Activated gamma-delta T cell (primary cell): ENCODE results near the gene PXYLP1.
"Not testable (repeated sequence)": the region's sequence is repeated elsewhere in the genome, so short reads cannot be mapped to it uniquely, and the experiment has no call there.

Experiments
- DNase-seq: peaks from one replicate; lab custom pipeline; 2025; lab: John Stamatoyannopoulos, UW
- total RNA-seq, 2 donors: gene quantifications; one replicate each; lab custom pipeline; 2026; lab: John Stamatoyannopoulos, UW

Gene PXYLP1, protein sequence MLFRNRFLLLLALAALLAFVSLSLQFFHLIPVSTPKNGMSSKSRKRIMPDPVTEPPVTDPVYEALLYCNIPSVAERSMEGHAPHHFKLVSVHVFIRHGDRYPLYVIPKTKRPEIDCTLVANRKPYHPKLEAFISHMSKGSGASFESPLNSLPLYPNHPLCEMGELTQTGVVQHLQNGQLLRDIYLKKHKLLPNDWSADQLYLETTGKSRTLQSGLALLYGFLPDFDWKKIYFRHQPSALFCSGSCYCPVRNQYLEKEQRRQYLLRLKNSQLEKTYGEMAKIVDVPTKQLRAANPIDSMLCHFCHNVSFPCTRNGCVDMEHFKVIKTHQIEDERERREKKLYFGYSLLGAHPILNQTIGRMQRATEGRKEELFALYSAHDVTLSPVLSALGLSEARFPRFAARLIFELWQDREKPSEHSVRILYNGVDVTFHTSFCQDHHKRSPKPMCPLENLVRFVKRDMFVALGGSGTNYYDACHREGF
- total RNA-seq, result 20.5 to 35.3 reads per million in 2 donors

- peak; percentile 84 for DNase-seq
These were observed at the start of gene PXYLP1 for GRCh38 chr3:141231101-141231951. Gene PXYLP1, plus strand, starts transcription at chr3:141231825. Its CDS starts 28,351 bp downstream, at chr3:141260176.

- no peak for DNase-seq
These were observed 48.0 kb upstream of the PXYLP1 start for GRCh38 chr3:141183606-141184005.

DNA sequence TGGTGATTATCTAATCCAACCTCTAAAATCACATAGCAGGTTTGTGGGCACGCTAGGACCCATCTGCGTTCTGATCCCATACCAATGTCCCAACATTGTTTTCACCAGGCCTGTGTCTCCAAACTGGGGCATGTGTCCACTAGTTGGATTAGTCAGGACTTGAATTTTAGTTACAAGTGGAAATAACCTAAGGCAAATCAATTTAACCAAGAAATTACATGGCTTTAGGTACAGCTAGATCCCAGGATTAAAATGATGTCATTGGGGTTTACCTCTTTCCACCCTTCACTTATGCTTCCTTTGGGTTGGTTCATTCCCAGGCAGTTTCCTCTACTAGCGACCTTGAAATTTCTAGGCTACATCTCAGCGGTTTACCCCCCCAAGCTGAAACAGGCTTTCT lies 47.2 kb upstream of the PXYLP1 start:
- no peak for DNase-seq

- DNase-seq, result no peak
These were observed 40.4 kb upstream of the PXYLP1 start for GRCh38 chr3:141191097-141191749.

DNA sequence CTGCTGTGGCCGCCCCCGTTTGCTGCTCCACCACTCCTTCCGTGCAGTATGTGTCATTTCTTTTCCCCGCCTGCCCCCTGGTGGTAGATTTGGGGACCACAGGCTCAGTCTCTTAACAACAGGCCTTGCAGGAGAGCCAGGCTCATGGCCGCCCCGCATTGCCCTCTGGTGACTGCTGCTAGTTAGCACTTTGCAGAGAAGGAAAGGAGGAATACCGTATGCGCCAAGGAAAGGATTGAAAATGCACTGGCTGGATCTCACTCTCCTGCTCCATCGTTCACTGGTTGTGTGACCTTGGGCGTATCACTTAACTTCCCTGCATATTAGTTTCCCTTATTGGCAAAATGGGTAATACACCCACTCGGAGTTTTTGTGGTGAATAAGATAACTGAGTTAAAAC lies 39.3 kb upstream of the PXYLP1 start:
- peak; percentile 51 for DNase-seq

- DNase-seq, result no peak
These were observed 38.4 kb upstream of the PXYLP1 start for GRCh38 chr3:141193066-141193830.

GRCh38 chr3:141201122-141201521 lies 30.5 kb upstream of the PXYLP1 start:
- no peak for DNase-seq

GRCh38 chr3:141202682-141203081 lies 28.9 kb upstream of the PXYLP1 start:
- no peak for DNase-seq

GRCh38 chr3:141203866-141204265 lies 27.8 kb upstream of the PXYLP1 start:
- no peak for DNase-seq

- no peak for DNase-seq
These were observed 27.3 kb upstream of the PXYLP1 start for GRCh38 chr3:141204343-141204742.

DNA sequence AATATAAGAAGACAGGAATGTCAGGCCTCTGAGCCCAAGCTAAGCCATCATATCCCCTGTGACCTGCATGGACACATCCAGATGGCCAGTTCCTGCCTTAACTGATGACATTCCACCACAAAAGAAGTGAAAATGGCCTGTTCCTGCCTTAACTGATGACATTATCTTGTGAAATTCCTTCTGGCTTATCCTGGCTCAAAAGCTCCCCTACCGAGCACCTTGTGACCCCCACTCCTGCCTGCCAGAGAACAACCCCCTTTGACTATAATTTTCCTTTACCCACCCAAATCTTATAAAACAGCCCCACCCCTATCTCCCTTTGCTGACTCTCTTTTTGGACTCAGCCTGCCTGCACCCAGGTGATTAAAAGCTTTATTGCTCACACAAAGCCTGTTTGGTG lies 20.3 kb upstream of the PXYLP1 start:
- not testable (repeated sequence) for DNase-seq

DNA sequence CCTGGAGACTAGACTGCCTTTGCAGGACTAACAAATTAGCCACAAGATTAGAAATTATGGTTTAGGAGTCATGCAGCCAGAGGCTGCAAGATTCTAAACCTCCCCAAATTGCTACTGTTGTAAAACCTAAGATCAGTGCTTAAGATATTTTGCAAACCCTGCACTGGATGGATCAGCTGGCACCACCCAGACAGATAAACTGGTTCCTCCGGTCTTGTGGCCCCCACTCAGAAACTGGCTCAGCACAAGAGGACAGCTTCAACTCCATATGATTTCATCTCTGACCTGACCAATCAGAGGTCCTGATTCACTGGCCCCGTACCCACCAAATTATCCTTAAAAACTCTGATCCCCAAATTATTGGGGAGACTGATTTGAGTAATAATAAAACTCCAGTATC lies 19.5 kb upstream of the PXYLP1 start:
- DNase-seq, result no peak

DNA sequence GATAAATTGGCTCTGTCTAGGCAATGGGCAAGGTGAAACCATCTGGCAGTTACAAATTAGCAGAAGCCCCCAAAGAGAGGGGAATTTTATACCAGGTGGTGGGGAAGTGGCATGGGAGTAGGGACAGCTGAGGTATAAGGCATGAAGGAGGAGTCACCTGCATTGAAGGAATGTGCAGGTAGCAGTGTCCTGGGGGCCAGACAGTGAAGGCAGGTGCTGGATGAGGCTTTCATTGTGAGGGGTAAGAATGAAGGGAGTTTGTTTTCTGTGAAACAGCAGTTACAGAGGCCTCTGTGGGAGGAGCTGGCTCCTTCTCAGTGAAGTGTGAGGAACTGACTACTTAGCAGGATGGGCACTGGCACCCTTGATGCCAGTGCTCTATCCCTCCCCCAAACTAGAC lies 19.1 kb upstream of the PXYLP1 start:
- no peak for DNase-seq

- DNase-seq, result no peak
These were observed 14.7 kb upstream of the PXYLP1 start for GRCh38 chr3:141216975-141217374.

DNA sequence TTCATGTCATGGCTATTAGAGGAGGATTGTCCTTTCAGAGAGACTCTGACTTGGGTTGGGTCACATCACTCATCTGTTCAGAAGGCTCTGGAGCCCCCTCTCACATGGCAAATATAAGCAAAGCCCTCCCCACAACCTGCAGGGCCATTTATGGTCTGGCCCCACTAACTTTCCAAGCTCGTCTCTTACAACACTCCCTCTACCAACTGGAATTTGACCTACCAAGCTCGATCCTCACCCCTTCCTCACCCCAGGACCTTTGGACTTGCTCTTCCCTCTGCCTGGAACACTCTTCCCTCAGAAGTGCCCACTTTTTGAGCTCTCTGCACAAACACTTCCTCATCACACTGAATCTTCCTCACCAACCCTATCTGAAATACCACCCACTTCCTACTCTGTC lies 14.2 kb upstream of the PXYLP1 start:
- no peak for DNase-seq

DNA sequence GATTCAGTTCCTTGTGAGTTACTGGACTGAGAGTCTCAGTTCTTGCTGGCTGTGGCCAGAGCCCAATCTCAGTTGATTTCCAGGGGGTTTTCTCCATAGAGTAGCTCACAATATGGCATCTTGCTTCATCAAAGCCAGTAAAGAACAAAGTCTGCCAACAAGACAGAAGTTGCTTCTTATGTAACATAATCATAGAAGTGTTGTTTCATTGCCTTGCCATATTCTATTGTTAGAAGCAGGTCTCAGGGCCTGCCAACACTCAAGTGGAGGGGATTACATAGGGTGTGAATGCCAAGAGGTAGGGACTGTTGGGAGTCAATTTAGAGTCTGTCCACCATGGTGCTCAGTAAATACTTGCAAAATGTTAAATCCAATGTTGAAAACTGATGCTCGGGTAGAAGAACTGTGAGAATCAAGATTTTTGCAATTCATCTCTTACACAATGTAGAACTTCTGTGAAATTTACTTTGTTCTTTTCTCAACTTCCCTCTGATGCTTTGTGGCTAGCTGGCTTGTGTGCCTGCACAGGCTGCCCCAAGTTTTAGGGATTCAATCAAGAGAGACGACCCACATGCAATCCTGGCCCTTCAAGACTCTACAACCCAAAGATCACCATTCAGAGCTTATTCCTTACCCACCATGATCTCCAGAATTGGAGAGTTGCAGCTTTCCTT lies 13.3 kb upstream of the PXYLP1 start:
- no peak for DNase-seq

DNA sequence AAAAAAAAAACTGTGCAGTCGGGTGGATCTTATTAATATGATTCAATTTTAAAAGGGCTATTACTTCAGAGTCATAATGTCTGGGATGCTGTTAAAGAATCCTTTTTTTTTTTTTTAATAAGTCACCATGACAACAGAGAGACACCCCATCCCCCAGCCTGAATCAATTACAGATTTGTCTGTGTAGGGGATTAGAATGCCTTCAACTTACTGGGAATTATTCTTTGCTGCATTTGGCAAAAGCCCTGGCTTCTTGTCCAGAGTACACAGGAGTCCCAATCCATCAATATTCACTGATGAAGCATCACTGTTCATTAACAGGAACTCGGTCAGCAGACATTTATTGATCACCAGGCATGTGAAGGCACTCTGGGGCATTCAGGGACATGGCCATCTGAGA lies 12.7 kb upstream of the PXYLP1 start:
- no peak for DNase-seq

- DNase-seq, result no peak
These were observed 7.9 kb upstream of the PXYLP1 start for GRCh38 chr3:141223673-141224166.

DNA sequence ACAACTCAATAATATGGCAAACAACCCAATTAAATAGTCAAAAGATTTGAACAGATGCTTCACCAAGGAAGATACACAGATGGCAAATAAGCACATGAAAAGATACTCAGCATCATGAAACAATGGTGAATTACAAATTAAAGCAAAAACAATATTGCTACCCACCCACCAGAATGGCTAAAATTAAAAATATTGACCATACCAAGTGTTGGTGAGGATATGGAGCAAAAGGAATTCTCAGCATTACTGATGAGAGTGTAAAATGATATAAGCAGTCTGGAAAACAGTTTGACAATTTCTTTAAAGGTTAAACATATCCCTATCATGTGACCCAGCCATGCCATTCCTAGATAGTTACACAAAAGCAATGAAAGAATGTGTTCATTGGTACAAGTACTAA lies 5.7 kb upstream of the PXYLP1 start:
- DNase-seq, result no peak

DNA sequence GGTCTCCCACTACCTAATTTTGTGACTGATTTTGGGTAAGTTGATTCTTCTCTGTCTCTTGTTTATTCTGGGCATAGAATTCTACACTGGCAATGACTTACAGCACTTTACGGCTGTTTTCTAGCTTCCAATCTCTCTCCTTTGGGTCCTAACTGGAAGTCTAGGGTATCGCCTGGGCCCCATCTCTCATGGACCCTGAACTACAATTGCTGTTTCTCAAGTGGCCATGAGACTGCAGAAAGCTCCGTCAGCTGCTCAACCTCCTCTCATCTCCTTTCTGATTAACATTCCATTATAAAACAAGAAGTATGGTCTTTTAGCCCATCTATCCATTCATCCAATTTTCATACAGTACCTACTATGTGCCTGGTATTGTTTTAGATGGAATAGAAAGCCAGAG lies 4.4 kb upstream of the PXYLP1 start:
- no peak for DNase-seq

DNA sequence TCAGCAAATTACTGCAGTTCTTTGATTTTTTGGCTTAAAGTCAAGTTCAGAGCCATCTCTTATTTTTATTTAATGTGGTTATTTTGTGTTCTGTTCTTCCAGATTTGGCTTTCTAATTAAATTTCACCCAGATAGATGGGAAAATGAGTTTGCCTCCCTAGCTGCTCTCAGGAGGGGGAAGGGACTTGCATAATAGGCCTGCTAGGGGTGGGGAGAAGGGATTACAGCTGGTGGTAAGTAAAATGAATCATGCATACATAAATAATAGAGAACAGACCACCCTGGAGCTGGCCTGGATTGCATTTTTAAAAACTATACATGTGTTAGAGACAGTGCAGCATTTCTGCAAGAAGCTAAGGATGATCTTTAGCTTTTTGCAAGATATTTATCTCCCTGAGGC lies 3.9 kb upstream of the PXYLP1 start:
- DNase-seq, result no peak
